SK-N-SH treated with all-trans-retinoic acid at 6 μM for 48 hours (cell line): ENCODE results near the gene DCTN2.

ENCODE experiments used
- ARNTL ChIP-seq: fragments of 450-650 bp; formaldehyde crosslinking; IDR thresholded peaks from 2 replicates; pipeline ENCODE4 v1.5.0; 2020; ENCODE audit warnings: low read depth, mild to moderate bottlenecking, moderate library complexity, borderline replicate concordance
- BACH2 ChIP-seq: fragments of 250-450 bp; sonication (Bioruptor Pico); IDR thresholded peaks from 2 replicates; pipeline ENCODE4 v1.9.0; 2021; ENCODE audit warnings: mild to moderate bottlenecking, borderline replicate concordance
- CREB5 ChIP-seq: fragments of 250-450 bp; sonication (Bioruptor Pico); IDR thresholded peaks from 2 replicates; pipeline ENCODE4 v1.5.1; 2020; ENCODE audit warnings: low read depth, mild to moderate bottlenecking, moderate library complexity
- GLIS3 ChIP-seq: fragments of 250-450 bp; sonication (Bioruptor Pico); IDR thresholded peaks from 2 replicates; pipeline ENCODE4 v1.5.0; 2020; ENCODE audit warnings: mild to moderate bottlenecking, moderate library complexity
- ISL1 ChIP-seq: fragments of 250-450 bp; sonication (Bioruptor Pico); IDR thresholded peaks from 2 replicates; pipeline ENCODE4 v2.1.2; 2022; ENCODE audit warnings: mild to moderate bottlenecking, moderate library complexity
- PATZ1 ChIP-seq: fragments of 250-450 bp; sonication (Bioruptor Pico); IDR thresholded peaks from 2 replicates; pipeline ENCODE4 v1.8.0; 2020; ENCODE audit warnings: mild to moderate bottlenecking, moderate library complexity, borderline replicate concordance
- RARB ChIP-seq: fragments of 250-450 bp; sonication (Bioruptor Pico); IDR thresholded peaks from 2 replicates; pipeline ENCODE4 v1.8.0; 2021; ENCODE audit warnings: mild to moderate bottlenecking, moderate library complexity
- SNAI2 ChIP-seq: fragments of 250-450 bp; sonication (Bioruptor Pico); IDR thresholded peaks from 2 replicates; pipeline ENCODE4 v1.5.0; 2020; ENCODE audit warnings: mild to moderate bottlenecking, moderate library complexity
- ZFP3 ChIP-seq: fragments of 250-450 bp; sonication (Bioruptor Pico); IDR thresholded peaks from 2 replicates; pipeline ENCODE4 v1.5.0; 2020; ENCODE audit warnings: mild to moderate bottlenecking, moderate library complexity
- ZNF70 ChIP-seq: fragments of 450-650 bp; formaldehyde crosslinking; IDR thresholded peaks from 2 replicates; pipeline ENCODE4 v1.5.0; 2020; ENCODE audit warnings: mild to moderate bottlenecking, moderate library complexity

GRCh38 chr12:57527184-57527583 is 19.8 kb downstream of the DCTN2 start:
- TF ChIP-seq ZFP3 (CRISPR knock-in tag) = no peak
- no peak for TF ChIP-seq PATZ1 (CRISPR knock-in tag)
- TF ChIP-seq ISL1 (CRISPR knock-in tag) = no peak
- no peak for TF ChIP-seq CREB5 (CRISPR knock-in tag)
- no peak for TF ChIP-seq ZNF70 (CRISPR knock-in tag)
- TF ChIP-seq RARB (CRISPR knock-in tag) = no peak
- TF ChIP-seq GLIS3 = no peak
- TF ChIP-seq BACH2 = no peak
- TF ChIP-seq SNAI2 (CRISPR knock-in tag) = no peak
- TF ChIP-seq ARNTL (CRISPR knock-in tag) = no peak
